GM12801 (cell line): ENCODE measurements around the gene POU2F1.

ENCODE experiments used
- CTCF ChIP-seq: IDR thresholded peaks from one replicate; pipeline ENCODE4 v1.5.1; 2011; ENCODE audit warnings: control low read depth; ENCODE audit not compliant: insufficient read length; ENCODE audit errors: extremely low read depth

Gene POU2F1

GRCh38 chr1:167294528-167294927 is 73.8 kb downstream of the POU2F1 start:
- TF ChIP-seq CTCF: no peak

GRCh38 chr1:167297222-167298214 is 76.8 kb downstream of the POU2F1 start:
- no peak for TF ChIP-seq CTCF

GRCh38 chr1:167298325-167298724 is 77.6 kb downstream of the POU2F1 start:
- no peak for TF ChIP-seq CTCF

GRCh38 chr1:167301355-167301754 is 80.7 kb downstream of the POU2F1 start:
- TF ChIP-seq CTCF: no peak

- TF ChIP-seq CTCF: no peak
These were observed 83.5 kb downstream of the POU2F1 start for GRCh38 chr1:167304165-167304564.

- TF ChIP-seq CTCF: no peak
These were observed 84.5 kb downstream of the POU2F1 start for GRCh38 chr1:167305059-167305705.

GRCh38 chr1:167305706-167306277 is 85.1 kb downstream of the POU2F1 start:
- TF ChIP-seq CTCF: no peak
